Measurements from ENCODE around the gene NPR1. TPM values are rescaled to one million over a fixed set of nuclear protein-coding genes. Genes with fewer than 3 reads are reported as not detected.

NPR1 gene
- total and polyA plus RNA-seq, 2 donors (not counting 3 experiments of a cell fraction or from before 2014, with no cell fraction given), result 9.8 to 13.3 TPM

GRCh38 chr1:153640861-153641260 lies 37.6 kb upstream of the NPR1 start:
- Histone ChIP-seq H2AFZ (ENCODE audit: low read depth, low read length) (no peak overlapping the region), H4K20me1 (replicated peaks; ENCODE audit: control insufficient read depth, extremely low read depth, insufficient read depth, low read length) (peaks cover 2% of the 10 kb centered on the region), H3K79me2 (ENCODE audit: control insufficient read depth, insufficient read depth, low read length) (peaks cover 40% of the 10 kb centered on the region), H3K27me3 (ENCODE audit: control insufficient read depth in 2 of 2, insufficient read depth in 2 of 2, low read length in 2 of 2) (no peaks in the 10 kb centered on the region), H3K9me3 (replicated peaks; ENCODE audit: control insufficient read depth, insufficient read depth, low read length) (no peaks in the 10 kb centered on the region), H3K4me3 (replicated peaks in 1 of 3; ENCODE audit: insufficient read depth in 1 of 3, low read depth in 1 of 3, low read length in 3 of 3) (no peak overlapping the region), H3K9ac (replicated peaks; ENCODE audit: extremely low read depth, insufficient read depth, low read length) (no peak overlapping the region), H3K36me3 (ENCODE audit: control insufficient read depth in 2 of 2, extremely low read depth in 1 of 2, insufficient read depth in 2 of 2, low read length in 2 of 2) (peaks cover 47 to 57% of the 10 kb centered on the region in 2 experiments), H3K27ac (ENCODE audit: insufficient read depth, low read depth, low read length) (no peak overlapping the region), H3K4me1 (ENCODE audit: control insufficient read depth, extremely low read depth, insufficient read depth, low read length) (no peaks in the 10 kb centered on the region), H3K9me1 (replicated peaks; ENCODE audit: control insufficient read depth, extremely low read depth, insufficient read depth, low read length) (no peaks in the 10 kb centered on the region), H3K4me2 (ENCODE audit: insufficient read depth, low read length) (no peak overlapping the region)
- no peak for TF ChIP-seq CTCF (IDR thresholded peaks at IDR 0.05; ENCODE audit: extremely low read depth in 1 of 2, insufficient read depth in 1 of 2, low read depth in 1 of 2, low read length in 2 of 2)
- no peak for TF ChIP-seq EZH2 (IDR thresholded peaks at IDR 0.05; ENCODE audit: borderline replicate concordance, low read depth, low read length, severe bottlenecking)
- no peak for TF ChIP-seq FOS (IDR thresholded peaks at IDR 0.05; ENCODE audit: borderline replicate concordance, insufficient read depth, low read length)
- no peak for TF ChIP-seq MAX (IDR thresholded peaks at IDR 0.05; ENCODE audit: insufficient read depth, insufficient read length)
- no peak for TF ChIP-seq GATA2 (IDR thresholded peaks at IDR 0.05; ENCODE audit: insufficient read depth, insufficient read length, low read depth, low read length)
- no peak for TF ChIP-seq POLR2AphosphoS5 (IDR thresholded peaks at IDR 0.05; ENCODE audit: insufficient read depth, low read depth, low read length)
- no peak for TF ChIP-seq POLR2A (IDR thresholded peaks at IDR 0.05; ENCODE audit: low read depth, low read length)
- TF ChIP-seq JUN (IDR thresholded peaks at IDR 0.05; ENCODE audit: borderline replicate concordance, insufficient read depth, insufficient read length, low read depth), result no peak
- no peak for TF ChIP-seq MYC (IDR thresholded peaks at IDR 0.05; ENCODE audit: low read depth, low read length)
- dilution Hi-C loops (cut with MboI; ENCODE audit: extremely low pct_ligation_motif_present, low sequenced_read_pairs) (no loop called here), intact Hi-C loops (cut with micrococcal nuclease) (no loop called here)
- FAIRE-seq (no peak), DNase-seq (ENCODE audit: low read depth, low spot score) (no peak)
- ChIA-PET CTCF (interaction anchor here (2.7 kb wide), 1 partner anchor 68 kb away, joined by 12 read pairs; no protein-coding TSS in a partner anchor), POLR2A (no interaction called here)
- no TSS peak for BruUV-seq (replicated peaks)
